B cell (primary cell): ENCODE data around the gene UTS2. TPM values are rescaled to one million over a fixed set of nuclear protein-coding genes. Genes with fewer than 3 reads are reported as not detected.

Experiments used
- ATAC-seq: fragments of 200-7000 bp; cut with Tn5 transposase; one replicate; pipeline ENCODE4 v1.10.0; 2021; ENCODE audit warnings: low read depth, mild to moderate bottlenecking, moderate number of reproducible peaks, moderate library complexity
- CTCF ChIA-PET: fragments of 350-600 bp; sonication (Branson Sonifier 250); formaldehyde crosslinking; loops from one replicate; lab custom pipeline; 2021; ENCODE audit warnings: antibody characterized with exemption, inconsistent platforms; lab: Charles Lee
- POLR2A ChIA-PET: fragments of 350-600 bp; sonication (Branson Sonifier 250); formaldehyde crosslinking; loops from one replicate; lab custom pipeline; 2021; ENCODE audit warnings: antibody characterized with exemption; lab: Charles Lee
- DNase-seq: peaks from one replicate; pipeline ENCODE4 v3.0.0; 2013
- H2AFZ ChIP-seq: 2 replicates; pipeline ENCODE4 v1.6.1; 2012; ENCODE audit warnings: mild to moderate bottlenecking, low read depth, low read length; ENCODE audit not compliant: insufficient read depth, poor library complexity, severe bottlenecking
- H3K27ac ChIP-seq, 2 donors: 1 replicate in 1 of 2; 2 replicates in 1 of 2; pipeline ENCODE4 v1.5.1; 2012 to 2013; ENCODE audit warnings: low read length in 2 of 2, mild to moderate bottlenecking in 2 of 2, moderate library complexity in 1 of 2
- H3K27me3 ChIP-seq, 4 experiments: fragments of 200-600 bp in 1 of 4; sonication (generic) in 1 of 4; replicated peaks in 1 of 4; 1 replicate in 2 of 4; 2 replicates in 2 of 4; pipeline versions ENCODE4 v1.6.1 to v1.7.0; 2013 to 2016; ENCODE audit warnings: low read length in 3 of 4, mild to moderate bottlenecking in 2 of 4, mixed read lengths in 1 of 4, moderate library complexity in 1 of 4; ENCODE audit not compliant: insufficient read depth in 4 of 4, control insufficient read depth in 3 of 4; ENCODE audit errors: control extremely low read depth in 1 of 4
- H3K36me3 ChIP-seq, 2 experiments: replicated peaks in 1 of 2; 1 replicate in 1 of 2; 2 replicates in 1 of 2; pipeline versions ENCODE4 v1.6.1 to v1.7.1; 2013; ENCODE audit warnings: low read length in 1 of 2; ENCODE audit not compliant: insufficient read depth in 2 of 2, control insufficient read depth in 1 of 2; ENCODE audit errors: control extremely low read depth in 1 of 2, extremely low read depth in 1 of 2
- H3K4me1 ChIP-seq, 2 donors: fragments of 200-600 bp in 1 of 2; sonication (generic) in 1 of 2; 1 replicate in 1 of 2; 2 replicates in 1 of 2; pipeline versions ENCODE4 v1.5.1 to v1.6.1; 2013 to 2017; ENCODE audit warnings: low read length in 2 of 2; ENCODE audit not compliant: control insufficient read depth in 2 of 2, insufficient read depth in 2 of 2
- H3K4me2 ChIP-seq: replicated peaks from 2 replicates; pipeline ENCODE3; 2012; ENCODE audit warnings: mild to moderate bottlenecking, low read depth, low read length; ENCODE audit not compliant: poor library complexity, severe bottlenecking
- H3K4me3 ChIP-seq, 5 experiments: fragments of 200-600 bp in 1 of 5; sonication (generic) in 1 of 5; 1 replicate in 3 of 5; 2 replicates in 2 of 5; pipeline versions ENCODE4 v1.5.1 to v1.7.0; 2011 to 2016; ENCODE audit warnings: low read length in 4 of 5, mild to moderate bottlenecking in 4 of 5, low read depth in 2 of 5, control low read depth in 1 of 5, moderate library complexity in 1 of 5; ENCODE audit not compliant: insufficient read depth in 1 of 5; ENCODE audit errors: control extremely low read depth in 1 of 5, extremely low read depth in 1 of 5
- H3K79me2 ChIP-seq: fragments of 200-600 bp; sonication (generic); one replicate; pipeline ENCODE4 v1.6.0; 2016; ENCODE audit warnings: low read length; ENCODE audit not compliant: control insufficient read depth, insufficient read depth
- H3K9ac ChIP-seq: fragments of 200-600 bp; sonication (generic); 2 replicates; pipeline ENCODE4 v1.6.1; 2017; ENCODE audit warnings: mild to moderate bottlenecking, low read length, moderate library complexity
- H3K9me3 ChIP-seq, 3 donors: one replicate each; pipeline versions ENCODE4 v1.6.1 to v1.7.1; 2013; ENCODE audit warnings: low read length in 2 of 3; ENCODE audit not compliant: control insufficient read depth in 2 of 3, insufficient read depth in 1 of 3; ENCODE audit errors: control extremely low read depth in 1 of 3
- H4K20me1 ChIP-seq: 2 replicates; pipeline ENCODE4 v1.6.0; 2012; ENCODE audit warnings: mild to moderate bottlenecking, low read length; ENCODE audit not compliant: insufficient read depth, control insufficient read depth, poor library complexity, severe bottlenecking
- H3K27ac Mint-ChIP-seq: one replicate; pipeline ENCODE4 v1.8.0; 2021; ENCODE audit warnings: mixed read lengths
- H3K27me3 Mint-ChIP-seq: one replicate; pipeline ENCODE4 v1.8.0; 2021; ENCODE audit warnings: mixed read lengths
- H3K4me1 Mint-ChIP-seq: one replicate; pipeline ENCODE4 v1.8.0; 2021; ENCODE audit warnings: mixed read lengths
- H3K4me3 Mint-ChIP-seq: one replicate; pipeline ENCODE4 v1.8.0; 2021; ENCODE audit warnings: mixed read lengths
- H3K9me3 Mint-ChIP-seq: one replicate; pipeline ENCODE4 v1.8.0; 2022; ENCODE audit warnings: mixed read lengths; ENCODE audit not compliant: insufficient read depth
- EZH2 ChIP-seq: IDR thresholded peaks from 2 replicates; pipeline ENCODE4 v1.6.1; 2012; ENCODE audit warnings: borderline replicate concordance, low read depth, mild to moderate bottlenecking, moderate library complexity, low read length; ENCODE audit not compliant: insufficient read depth, poor library complexity, severe bottlenecking
- WGBS: methylation state at CpG from one replicate; pipeline ENCODE4 v1.1.5; 2013; ENCODE audit warnings: missing lambda C conversion rate; ENCODE audit not compliant: insufficient coverage; 5-methylcytosine and 5-hydroxymethylcytosine counted together
- intact Hi-C: fragments of 100-400 bp; cut with micrococcal nuclease; formaldehyde crosslinking; loops from one replicate; pipeline ENCODE4 v1.10.0; 2022
- polyA minus RNA-seq: library from RNA; depleted of rRNA, polyadenylated mRNA; stranded (reverse); fragments of >200 nt; gene quantifications from 2 replicates; pipeline ENCODE4 v1.2.3, GENCODE V29; 2012
- polyA plus RNA-seq: library from polyadenylated mRNA; depleted of rRNA; stranded (reverse); fragments of >200 nt; gene quantifications from 2 replicates; pipeline ENCODE4 v1.2.3, GENCODE V29; 2012
- total RNA-seq, 2 donors: library from RNA; stranded (reverse); fragments of 120-200 nt in 1 of 2; gene quantifications; 1 replicate in 1 of 2; 2 replicates in 1 of 2; pipeline versions ENCODE4 v1.2.3 to v1.2.4, GENCODE V29; 2013 to 2022
- TF ChIP-seq, protein P1 (sequence below): fragments of 200-600 bp; IDR thresholded peaks from one replicate; pipeline ENCODE4 v1.8.0; 2022; ENCODE audit warnings: antibody characterized with exemption, mild to moderate bottlenecking

UTS2 gene, protein sequence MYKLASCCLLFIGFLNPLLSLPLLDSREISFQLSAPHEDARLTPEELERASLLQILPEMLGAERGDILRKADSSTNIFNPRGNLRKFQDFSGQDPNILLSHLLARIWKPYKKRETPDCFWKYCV
- total RNA-seq: 5.0 and 5.5 TPM in 2 replicates
- total RNA-seq (2013): not detected
- polyA plus RNA-seq: not detected in 2 replicates
- not detected in 2 replicates for polyA minus RNA-seq

DNA sequence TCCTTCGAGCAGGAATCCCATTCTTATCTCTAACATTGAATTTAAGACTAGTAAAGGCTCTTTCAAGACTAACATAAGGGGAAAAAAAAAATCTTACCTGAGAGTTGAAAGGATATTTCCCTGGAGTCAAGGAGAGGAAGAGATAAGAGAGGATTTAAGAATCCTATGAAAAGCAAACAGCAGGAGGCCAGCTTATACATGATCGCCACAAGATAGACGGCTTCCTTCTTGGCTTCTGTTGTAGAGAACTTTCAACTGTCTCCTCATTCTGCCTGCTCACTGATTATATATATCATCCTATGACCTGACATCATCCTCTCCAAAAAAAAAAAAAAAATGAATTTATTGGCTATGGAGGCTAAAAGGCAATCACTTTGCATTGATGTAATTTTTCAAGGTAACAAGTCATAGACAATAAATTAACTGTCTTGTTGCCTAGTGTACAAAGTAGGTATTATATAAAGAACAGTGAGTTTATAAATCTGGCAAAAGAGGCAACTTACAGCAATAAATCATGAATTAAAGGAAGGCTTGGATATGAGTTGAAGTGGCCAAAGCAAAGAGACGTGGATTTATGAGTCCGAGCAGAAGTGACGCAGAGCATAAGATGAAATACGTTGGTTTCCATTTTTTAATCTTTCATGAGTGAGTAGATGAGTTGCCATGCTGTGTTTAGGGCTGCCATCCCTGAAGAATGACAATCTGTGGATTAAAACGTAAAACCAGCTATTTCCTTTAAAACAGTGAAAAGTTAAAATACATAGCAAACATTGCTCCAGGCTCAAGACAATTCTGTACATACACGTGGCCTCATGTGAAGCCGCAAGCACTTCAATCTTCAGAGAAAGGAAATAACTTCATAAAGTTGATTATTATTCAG lies at the start of gene UTS2:
UTS2 (minus strand) TSS at position 262 of the 880 bp plus-strand sequence; CDS start at position 200, 62 bp downstream.
- Mint-ChIP-seq H3K4me3 (no peak within 1 kb of the TSS), H3K27me3 (peaks cover 3% of the 10 kb centered on the region), H3K4me1 (peaks cover 6% of the 10 kb centered on the region), H3K27ac (no peak within 1 kb of the TSS), H3K9me3 (no peaks in the 10 kb centered on the region)
- H2AFZ ChIP-seq: no peak within 1 kb of the TSS
- H3K27me3 ChIP-seq: no peaks in the 10 kb centered on the region
- H3K9ac ChIP-seq: no peak within 1 kb of the TSS
- WGBS: no CpG with 5 or more reads among the region's 10 CpGs
- no peaks in the 10 kb centered on the region for H4K20me1 ChIP-seq
- H3K4me3 ChIP-seq: no peak within 1 kb of the TSS
- CTCF ChIA-PET: interaction anchor here (1.4 kb wide), 1 partner anchor 10 kb away, joined by 3 read pairs; no protein-coding TSS in a partner anchor
- no peaks in the 10 kb centered on the region for H3K79me2 ChIP-seq
- H3K27ac ChIP-seq: no peak within 1 kb of the TSS
- no peak within 1 kb of the TSS for H3K4me2 ChIP-seq
- POLR2A ChIA-PET: no interaction called here
- no peak for DNase-seq
- H3K4me1 ChIP-seq: no peaks in the 10 kb centered on the region
- ATAC-seq: no peak
- H3K36me3 ChIP-seq: no peaks in the 10 kb centered on the region
- intact Hi-C loops: no loop called here
- H3K9me3 ChIP-seq: no peaks in the 10 kb centered on the region
- TF ChIP-seq, protein P1, sequence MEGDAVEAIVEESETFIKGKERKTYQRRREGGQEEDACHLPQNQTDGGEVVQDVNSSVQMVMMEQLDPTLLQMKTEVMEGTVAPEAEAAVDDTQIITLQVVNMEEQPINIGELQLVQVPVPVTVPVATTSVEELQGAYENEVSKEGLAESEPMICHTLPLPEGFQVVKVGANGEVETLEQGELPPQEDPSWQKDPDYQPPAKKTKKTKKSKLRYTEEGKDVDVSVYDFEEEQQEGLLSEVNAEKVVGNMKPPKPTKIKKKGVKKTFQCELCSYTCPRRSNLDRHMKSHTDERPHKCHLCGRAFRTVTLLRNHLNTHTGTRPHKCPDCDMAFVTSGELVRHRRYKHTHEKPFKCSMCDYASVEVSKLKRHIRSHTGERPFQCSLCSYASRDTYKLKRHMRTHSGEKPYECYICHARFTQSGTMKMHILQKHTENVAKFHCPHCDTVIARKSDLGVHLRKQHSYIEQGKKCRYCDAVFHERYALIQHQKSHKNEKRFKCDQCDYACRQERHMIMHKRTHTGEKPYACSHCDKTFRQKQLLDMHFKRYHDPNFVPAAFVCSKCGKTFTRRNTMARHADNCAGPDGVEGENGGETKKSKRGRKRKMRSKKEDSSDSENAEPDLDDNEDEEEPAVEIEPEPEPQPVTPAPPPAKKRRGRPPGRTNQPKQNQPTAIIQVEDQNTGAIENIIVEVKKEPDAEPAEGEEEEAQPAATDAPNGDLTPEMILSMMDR: no peak
- no peak for TF ChIP-seq EZH2

DNA sequence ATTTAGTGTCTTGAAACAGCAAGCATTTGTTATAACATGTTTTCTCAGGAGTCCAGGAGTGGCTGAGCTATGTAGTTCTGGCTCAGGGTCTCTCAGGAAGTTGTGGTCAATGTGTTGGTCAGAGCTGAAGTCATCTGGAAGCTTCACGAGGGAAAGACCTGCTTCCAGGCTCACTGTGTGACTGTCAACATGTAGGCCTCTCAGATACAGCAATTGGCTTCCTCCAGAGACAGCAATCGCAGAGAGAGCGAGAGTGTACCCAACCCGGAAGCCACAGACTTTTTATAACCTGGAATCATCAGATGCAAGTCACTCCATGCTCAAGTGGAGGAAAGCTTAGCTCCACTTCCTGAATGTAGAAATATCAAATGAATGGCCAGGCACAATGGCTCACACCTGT lies 46.9 kb upstream of the UTS2 start:
- H2AFZ ChIP-seq: no peak overlapping the region
- no peak overlapping the region for H3K27ac Mint-ChIP-seq
- no peak overlapping the region for H3K4me3 ChIP-seq
- WGBS: 57% methylated on average over 4 of the region's 4 CpGs
- H4K20me1 ChIP-seq: no peaks in the 10 kb centered on the region
- no peak overlapping the region for H3K9ac ChIP-seq
- no peaks in the 10 kb centered on the region for H3K36me3 ChIP-seq
- no peak overlapping the region for H3K27ac ChIP-seq
- no peak overlapping the region for H3K4me2 ChIP-seq
- ATAC-seq (no peak), DNase-seq (no peak)
- no peaks in the 10 kb centered on the region for H3K27me3 Mint-ChIP-seq
- TF ChIP-seq EZH2: no peak
- TF ChIP-seq, protein P1: no peak
- no peaks in the 10 kb centered on the region for H3K9me3 Mint-ChIP-seq
- ChIA-PET CTCF (interaction anchor here (1.3 to 2.8 kb wide), 4 partner anchors 13 to 232 kb away, joined by 4 to 11 read pairs (median 6); no protein-coding TSS in a partner anchor), POLR2A (no interaction called here)
- no peaks in the 10 kb centered on the region for H3K9me3 ChIP-seq
- H3K4me1 Mint-ChIP-seq: peaks cover 2% of the 10 kb centered on the region
- no peaks in the 10 kb centered on the region for H3K79me2 ChIP-seq
- peaks cover 3 to 6% of the 10 kb centered on the region in 2 donors for H3K4me1 ChIP-seq
- peaks cover 0 to 9% (median 0%) of the 10 kb centered on the region in 4 experiments for H3K27me3 ChIP-seq
- no peak overlapping the region for H3K4me3 Mint-ChIP-seq
- intact Hi-C loops: no loop called here
